Left ventricle myocardium inferior (tissue), 1 donor: ENCODE data around the gene CDK11A. TPM values are rescaled to one million over a fixed set of nuclear protein-coding genes. Genes with fewer than 3 reads are reported as not detected.
"Not testable (repeated sequence)": the region's sequence is repeated elsewhere in the genome, so short reads cannot be mapped to it uniquely, and the experiment has no call there.

Experiments used
- DNase-seq: peaks from one replicate; pipeline ENCODE4 v3.0.0-alpha.2; 2020
- H3K27ac ChIP-seq: fragments of 200-600 bp; replicated peaks from 2 replicates; pipeline ENCODE4 v1.8.0; 2021
- H3K27me3 ChIP-seq: fragments of 200-600 bp; 2 replicates; pipeline ENCODE4 v1.8.0; 2021; ENCODE audit warnings: low read depth
- H3K36me3 ChIP-seq: fragments of 200-600 bp; 2 replicates; pipeline ENCODE4 v1.8.0; 2021
- H3K4me1 ChIP-seq: fragments of 200-600 bp; 2 replicates; pipeline ENCODE4 v1.8.0; 2021
- H3K4me3 ChIP-seq: fragments of 200-600 bp; 2 replicates; pipeline ENCODE4 v1.8.0; 2021; ENCODE audit warnings: mild to moderate bottlenecking, moderate library complexity
- H3K9me3 ChIP-seq: fragments of 200-600 bp; replicated peaks from 2 replicates; pipeline ENCODE4 v1.8.0; 2021
- intact Hi-C: fragments of 100-400 bp; cut with micrococcal nuclease; formaldehyde crosslinking; loops from one replicate; pipeline ENCODE4 v1.11.0; 2022
- total RNA-seq: library from RNA; stranded (reverse); fragmentation: NEBNext Ultra II Directional; extraction: Animal tissue kit (Norgen Biotek cat#: 25700); gene quantifications from one replicate; pipeline ENCODE4 v1.2.1, GENCODE V29; 2021
- TF ChIP-seq, protein P1 (sequence below): fragments of 200-600 bp; IDR thresholded peaks from 2 replicates; pipeline ENCODE4 v1.8.0; 2021; ENCODE audit warnings: antibody characterized with exemption, mild to moderate bottlenecking, borderline replicate concordance
- donor health status: DM: no; HTN: yes; CAD: no; lungs with severe emphysema.

Gene CDK11A
- total RNA-seq, 1 donor from 2014 or later: 21.7 TPM

DNA sequence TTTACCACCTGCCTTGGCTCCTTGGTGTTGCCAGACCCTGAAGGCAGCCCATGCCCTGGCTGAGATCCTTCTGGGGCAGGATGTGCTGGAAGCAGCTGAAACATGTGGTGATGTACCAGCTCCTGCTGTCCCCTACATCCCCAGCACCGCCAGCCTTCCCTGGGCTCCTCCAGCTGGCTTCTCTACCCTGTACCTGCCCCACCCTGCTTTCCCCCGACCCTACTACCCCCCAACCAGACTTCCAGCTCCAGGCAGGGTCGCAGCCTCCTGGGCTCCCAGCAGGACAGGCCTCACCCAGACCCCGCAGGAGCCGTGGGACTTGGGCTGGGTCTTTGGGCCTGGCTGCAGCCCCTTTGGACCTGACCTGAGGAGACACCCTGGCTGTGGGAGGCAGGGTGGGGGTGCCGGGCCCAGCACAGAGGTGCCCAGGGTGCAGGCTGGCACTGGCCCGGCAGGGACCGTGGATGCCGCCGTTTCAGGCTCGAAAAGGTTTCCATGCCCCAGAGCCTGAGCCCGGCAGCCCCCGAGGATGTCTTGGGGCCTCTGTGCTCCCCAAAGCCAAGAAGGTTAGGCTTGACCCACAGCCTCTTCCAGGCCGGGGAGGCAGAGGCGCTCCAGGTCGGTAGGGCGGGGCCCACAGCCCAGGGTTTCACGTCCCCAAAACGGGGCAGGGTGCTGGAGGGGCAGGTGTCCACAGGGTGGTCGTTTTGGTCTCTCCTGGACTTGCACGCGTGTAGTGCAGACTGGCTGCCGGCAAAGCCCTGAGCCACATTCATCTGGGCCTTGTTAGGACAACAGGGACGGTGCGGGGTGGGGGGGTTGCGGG, 26.6 kb downstream of the CDK11A start:
- H3K4me3 ChIP-seq, H3K4me1 ChIP-seq, H3K27ac ChIP-seq, H3K27me3 ChIP-seq, intact Hi-C loops, H3K36me3 ChIP-seq, H3K9me3 ChIP-seq: not testable (repeated sequence)
- peak; percentile 12 for DNase-seq

DNA sequence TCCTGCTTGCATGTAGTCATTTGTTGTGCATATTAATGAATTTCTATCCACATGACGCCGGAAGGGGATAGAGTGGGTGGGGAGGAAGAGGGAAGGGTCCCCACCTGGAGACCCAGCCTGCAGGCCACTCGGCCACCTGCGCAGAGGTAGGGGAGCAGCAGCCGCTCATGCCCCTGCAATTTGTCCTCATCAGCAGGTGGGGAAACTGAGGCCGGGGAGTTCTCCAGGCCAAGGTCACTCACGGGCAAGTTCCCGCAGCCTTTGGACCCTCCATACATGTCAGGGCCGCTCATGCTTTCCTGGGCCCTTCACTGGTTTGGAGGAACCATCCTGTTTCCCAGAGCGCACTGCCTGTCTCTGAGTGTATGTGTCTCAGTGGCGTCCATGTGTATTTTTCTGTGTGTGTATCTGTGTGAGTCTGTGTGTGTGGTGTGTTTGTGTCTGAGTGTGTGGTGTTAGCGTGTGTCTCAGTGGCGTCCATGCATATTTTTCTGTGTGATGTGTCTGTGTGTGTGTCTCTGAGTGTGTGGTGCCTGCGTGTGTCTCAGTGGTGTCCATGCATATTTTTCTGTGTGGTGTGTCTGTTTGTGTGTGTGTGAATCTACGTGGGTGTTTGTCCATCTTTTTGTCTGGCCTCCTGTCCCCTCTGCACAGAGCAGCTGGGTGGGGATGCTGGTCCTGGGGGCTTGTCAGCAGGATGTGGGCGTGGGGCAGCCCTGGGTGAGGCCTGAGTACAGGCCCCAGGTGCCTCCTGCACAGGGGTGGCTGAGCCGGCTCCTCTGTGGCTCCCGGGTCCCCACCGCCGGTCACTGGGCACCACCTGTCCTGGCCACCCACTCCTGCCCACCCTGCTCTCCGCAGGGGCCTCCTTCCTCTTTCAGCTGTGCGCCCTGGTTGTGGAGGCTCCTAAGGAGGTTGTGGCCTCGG, 27.5 kb downstream of the CDK11A start:
- H3K36me3 ChIP-seq, intact Hi-C loops: not testable (repeated sequence)
- DNase-seq: peak; percentile 9

DNA sequence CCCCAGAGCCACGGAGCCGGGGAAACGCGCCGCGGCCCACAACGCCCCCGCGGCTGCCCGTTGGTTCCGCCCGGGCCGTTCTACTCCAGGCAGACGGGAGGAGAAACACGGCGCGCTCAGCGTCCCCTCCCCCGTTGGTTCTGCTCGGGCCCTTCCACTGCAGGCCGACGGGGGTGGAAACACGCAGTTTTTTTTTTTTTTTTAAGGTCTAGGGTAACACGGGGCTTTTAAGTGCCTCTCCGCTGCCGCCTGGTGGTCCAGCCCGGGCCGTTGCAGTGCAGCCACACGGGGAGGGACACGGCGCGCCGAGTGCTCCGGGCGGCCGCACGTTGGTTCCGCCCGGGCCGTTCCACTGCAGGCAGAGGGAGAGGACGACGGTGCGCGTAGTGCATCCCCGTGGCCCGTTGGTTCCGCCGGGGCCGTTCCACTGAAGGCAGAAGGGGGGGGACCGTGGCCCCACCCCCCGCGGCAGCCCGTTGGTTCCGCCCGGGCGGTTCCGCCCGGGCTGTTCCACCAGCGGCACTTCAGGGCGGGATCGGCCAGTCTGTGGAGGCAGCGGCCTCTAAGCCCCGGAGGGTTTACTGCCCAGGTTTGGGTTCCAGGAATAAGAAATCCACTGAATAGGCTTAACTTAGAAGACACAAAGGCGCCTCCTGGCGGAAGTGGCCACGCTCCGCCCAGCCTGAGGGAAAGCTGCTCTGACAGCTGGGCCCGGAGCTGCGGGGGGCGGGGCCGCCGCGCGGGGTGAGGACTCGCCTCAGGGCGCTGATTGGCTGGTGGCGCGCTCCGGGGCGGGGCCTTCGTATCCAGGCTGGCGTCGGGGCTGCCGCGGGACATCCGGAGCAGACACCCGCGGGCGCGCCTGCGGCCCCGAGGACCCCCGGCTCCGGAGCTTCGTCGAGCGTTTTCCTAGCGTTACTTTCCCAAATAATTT, 31.2 kb downstream of the CDK11A start, which contains the start of gene SLC35E2B:
Gene SLC35E2B (minus strand): TSS at position 82 of the 934 bp plus-strand sequence. CDS start 16,096 bp downstream, outside the sequence.
- DNase-seq: peak; percentile 89
- H3K4me1 ChIP-seq, intact Hi-C loops, H3K36me3 ChIP-seq, H3K27me3 ChIP-seq, H3K9me3 ChIP-seq: not testable (repeated sequence)
- peak within 1 kb of the TSS; percentile 93 for H3K27ac ChIP-seq
- peak within 1 kb of the TSS; percentile 69 for H3K4me3 ChIP-seq

More for the DNA sequence above, 27.5 kb downstream of the CDK11A start:
- not testable (repeated sequence) for H3K4me3 ChIP-seq, H3K4me1 ChIP-seq, H3K27ac ChIP-seq, H3K9me3 ChIP-seq, H3K27me3 ChIP-seq

DNA sequence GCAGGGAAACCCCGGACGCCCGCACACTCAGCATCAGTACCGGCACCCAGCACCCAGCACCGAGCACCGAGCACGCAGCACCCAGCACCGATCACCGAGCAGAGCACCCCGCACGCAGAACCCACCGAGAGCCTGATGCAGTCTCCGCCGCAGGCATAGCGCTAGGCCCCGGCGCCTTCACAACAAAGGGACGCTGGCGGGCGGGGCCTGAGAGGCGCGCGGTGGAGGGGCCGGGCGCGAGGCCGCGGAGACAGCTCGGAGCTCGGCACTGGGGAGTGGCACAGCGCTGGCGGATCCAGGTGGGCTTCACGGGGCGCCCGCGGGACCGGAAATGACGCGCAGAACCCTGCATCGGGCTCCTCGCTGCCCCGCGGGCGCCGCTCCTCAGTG, 31.8 kb downstream of the CDK11A start:
- H3K36me3 ChIP-seq, H3K9me3 ChIP-seq, H3K27me3 ChIP-seq, intact Hi-C loops, H3K4me1 ChIP-seq: not testable (repeated sequence)
- H3K4me3 ChIP-seq: peak overlapping the region; percentile 69
- peak; percentile 72 for DNase-seq
- H3K27ac ChIP-seq: peak overlapping the region; percentile 93

DNA sequence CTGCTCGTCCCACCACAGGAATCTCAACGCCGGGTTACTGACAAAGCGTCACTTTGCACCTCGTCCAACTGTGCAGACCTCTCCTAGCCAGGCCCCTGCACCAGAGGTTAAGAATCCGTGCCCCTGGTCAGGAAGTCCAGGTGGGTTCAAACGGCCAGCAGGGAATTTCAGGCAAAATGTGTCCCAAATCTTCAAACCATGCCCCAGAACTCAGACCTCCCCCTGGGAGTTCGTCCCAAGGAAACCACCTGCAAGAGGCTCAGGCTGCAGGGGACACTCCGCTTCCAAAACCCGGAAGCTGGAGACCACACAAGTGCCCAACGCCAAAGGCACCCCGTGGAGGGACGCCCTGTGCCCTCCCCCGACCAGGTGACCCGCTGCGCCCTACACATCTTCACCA, 32.7 kb downstream of the CDK11A start:
- H3K4me1 ChIP-seq, intact Hi-C loops, H3K27me3 ChIP-seq, H3K36me3 ChIP-seq, H3K9me3 ChIP-seq: not testable (repeated sequence)
- peak; percentile 3 for DNase-seq
- peak overlapping the region; percentile 50 for H3K4me3 ChIP-seq
- H3K27ac ChIP-seq: peak overlapping the region; percentile 42

DNA sequence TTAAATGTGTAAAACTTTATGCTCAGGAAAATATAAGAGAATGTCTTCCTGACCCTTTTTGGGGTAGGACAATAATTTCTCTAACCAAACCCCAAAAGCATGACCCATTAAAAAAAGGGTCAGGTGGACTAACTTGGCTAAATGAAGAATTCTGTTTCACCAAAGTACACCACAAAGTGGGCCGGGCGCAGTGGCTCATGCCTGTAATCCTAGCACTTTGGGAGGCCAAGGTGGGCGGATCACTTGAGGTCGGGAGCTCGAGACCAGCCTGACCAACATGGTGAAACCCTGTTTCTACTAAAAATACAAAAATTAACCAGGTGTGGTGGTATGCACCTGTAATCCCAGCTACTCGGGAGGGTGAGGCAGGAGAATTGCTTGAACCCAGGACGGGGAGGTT, 34.6 kb downstream of the CDK11A start:
- H3K36me3 ChIP-seq, H3K27me3 ChIP-seq, H3K27ac ChIP-seq, H3K4me1 ChIP-seq, intact Hi-C loops, H3K9me3 ChIP-seq, DNase-seq, H3K4me3 ChIP-seq: not testable (repeated sequence)

DNA sequence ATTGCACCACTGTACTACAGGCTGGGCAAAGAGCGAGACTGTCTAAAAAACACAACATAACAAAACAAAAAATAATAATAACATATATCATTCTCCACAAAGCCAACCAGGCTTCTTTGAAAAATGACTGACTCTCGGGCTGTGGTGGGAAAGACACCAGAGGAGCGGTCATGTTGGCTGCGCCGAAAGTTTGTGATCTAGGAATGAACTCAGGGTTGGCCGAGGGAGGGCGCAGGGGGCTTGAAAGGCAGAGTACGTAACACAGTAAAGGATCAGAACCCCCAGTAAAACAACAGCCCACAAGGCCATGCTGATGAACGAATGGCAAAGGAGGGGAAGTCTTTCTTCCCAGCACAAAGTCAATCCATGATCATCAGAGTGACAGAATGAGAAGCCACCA, 36.3 kb downstream of the CDK11A start:
- H3K4me1 ChIP-seq: peaks cover 8% of the 10 kb centered on the region
- TF ChIP-seq, protein P1, sequence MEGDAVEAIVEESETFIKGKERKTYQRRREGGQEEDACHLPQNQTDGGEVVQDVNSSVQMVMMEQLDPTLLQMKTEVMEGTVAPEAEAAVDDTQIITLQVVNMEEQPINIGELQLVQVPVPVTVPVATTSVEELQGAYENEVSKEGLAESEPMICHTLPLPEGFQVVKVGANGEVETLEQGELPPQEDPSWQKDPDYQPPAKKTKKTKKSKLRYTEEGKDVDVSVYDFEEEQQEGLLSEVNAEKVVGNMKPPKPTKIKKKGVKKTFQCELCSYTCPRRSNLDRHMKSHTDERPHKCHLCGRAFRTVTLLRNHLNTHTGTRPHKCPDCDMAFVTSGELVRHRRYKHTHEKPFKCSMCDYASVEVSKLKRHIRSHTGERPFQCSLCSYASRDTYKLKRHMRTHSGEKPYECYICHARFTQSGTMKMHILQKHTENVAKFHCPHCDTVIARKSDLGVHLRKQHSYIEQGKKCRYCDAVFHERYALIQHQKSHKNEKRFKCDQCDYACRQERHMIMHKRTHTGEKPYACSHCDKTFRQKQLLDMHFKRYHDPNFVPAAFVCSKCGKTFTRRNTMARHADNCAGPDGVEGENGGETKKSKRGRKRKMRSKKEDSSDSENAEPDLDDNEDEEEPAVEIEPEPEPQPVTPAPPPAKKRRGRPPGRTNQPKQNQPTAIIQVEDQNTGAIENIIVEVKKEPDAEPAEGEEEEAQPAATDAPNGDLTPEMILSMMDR: no peak
- no peak overlapping the region for H3K4me3 ChIP-seq
- intact Hi-C loops: no loop called here
- H3K36me3 ChIP-seq: peaks cover 3% of the 10 kb centered on the region
- no peaks in the 10 kb centered on the region for H3K9me3 ChIP-seq
- no peak for DNase-seq
- H3K27ac ChIP-seq: no peak overlapping the region
- no peaks in the 10 kb centered on the region for H3K27me3 ChIP-seq

DNA sequence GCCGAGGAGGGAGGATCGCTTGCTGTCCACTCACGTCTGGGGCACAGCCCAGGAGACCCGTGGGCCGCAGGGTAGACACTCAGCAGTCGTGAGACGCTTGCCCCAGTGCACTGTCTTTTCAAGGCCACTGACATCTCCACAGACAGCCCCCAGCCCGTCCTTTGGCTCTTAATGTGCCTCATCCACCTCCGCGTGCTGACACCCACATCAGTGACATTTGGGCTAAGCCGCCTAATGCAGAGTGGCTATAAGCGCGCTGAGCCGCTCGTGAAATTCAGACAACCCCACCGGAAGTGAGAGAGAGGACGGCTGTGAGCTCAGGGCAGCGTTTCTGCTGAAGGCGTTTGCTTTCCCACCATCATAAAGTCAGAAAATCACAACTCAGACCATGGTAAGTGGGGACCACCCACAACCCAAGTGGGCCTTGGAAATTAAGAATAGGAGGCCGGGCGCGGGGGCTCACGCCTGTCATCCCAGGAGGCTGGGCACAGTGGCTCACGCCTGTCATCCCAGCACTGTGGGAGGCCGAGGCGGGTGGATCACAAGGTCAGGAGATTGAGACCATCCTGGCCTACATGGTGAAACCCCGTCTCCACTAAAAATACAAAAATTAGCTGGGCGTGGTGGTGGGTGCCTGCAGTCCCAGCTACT, 40.0 kb downstream of the CDK11A start:
- TF ChIP-seq, protein P1: no peak
- Histone ChIP-seq H3K9me3 (no peaks in the 10 kb centered on the region), H3K4me1 (peaks cover 22% of the 10 kb centered on the region), H3K36me3 (peaks cover 3% of the 10 kb centered on the region), H3K27ac (no peak overlapping the region), H3K4me3 (no peak overlapping the region), H3K27me3 (no peaks in the 10 kb centered on the region)
- DNase-seq: no peak
- intact Hi-C loops: no loop called here
